Stimulated activated CD4-positive, alpha-beta T cell treated with anti-CD3 and anti-CD28 coated beads, Interleukin-12 subunit alpha, Interleukin-12 subunit beta, amount 100 ng/mL, for 24 hours (primary cell): Measurements from ENCODE around the gene NGEF.

ENCODE experiments used
- DNase-seq, 2 experiments: peaks; one replicate each; pipeline ENCODE4 v3.0.0-alpha.2; 2020; ENCODE audit warnings: low read depth in 2 of 2

The NGEF gene

GRCh38 chr2:232973011-232973735, 39.9 kb downstream of the NGEF start:
- no peak for DNase-seq

GRCh38 chr2:232971744-232972143, 41.3 kb downstream of the NGEF start:
- no peak for DNase-seq

- no peak for DNase-seq
Measured at GRCh38 chr2:232970051-232970450, 43.0 kb downstream of the NGEF start.

- no peak for DNase-seq
Measured at GRCh38 chr2:232967474-232967873, 45.6 kb downstream of the NGEF start.

GRCh38 chr2:232966122-232966521, 46.9 kb downstream of the NGEF start:
- DNase-seq, result no peak

GRCh38 chr2:232963913-232964312, 49.1 kb downstream of the NGEF start:
- DNase-seq, result no peak

GRCh38 chr2:232960862-232961261, 52.2 kb downstream of the NGEF start:
- no peak for DNase-seq

GRCh38 chr2:232959139-232959538, 53.9 kb downstream of the NGEF start:
- no peak for DNase-seq

GRCh38 chr2:232957657-232958090, 55.4 kb downstream of the NGEF start:
- no peak for DNase-seq

- DNase-seq, result no peak
Measured at GRCh38 chr2:232955856-232956255, 57.2 kb downstream of the NGEF start.

- DNase-seq, result no peak
Measured at GRCh38 chr2:232954691-232955090, 58.4 kb downstream of the NGEF start.

GRCh38 chr2:232951891-232952290, 61.2 kb downstream of the NGEF start:
- no peak for DNase-seq

GRCh38 chr2:232951181-232951580, 61.9 kb downstream of the NGEF start:
- no peak for DNase-seq

- DNase-seq, result no peak
Measured at GRCh38 chr2:232950751-232951150, 62.3 kb downstream of the NGEF start.

GRCh38 chr2:232949016-232949415, 64.0 kb downstream of the NGEF start:
- DNase-seq, result no peak

- DNase-seq, result no peak
Measured at GRCh38 chr2:232942831-232943230, 70.2 kb downstream of the NGEF start.

- DNase-seq, result no peak
Measured at GRCh38 chr2:232941912-232942594, 71.0 kb downstream of the NGEF start.

- no peak for DNase-seq
Measured at GRCh38 chr2:232941400-232941799, 71.7 kb downstream of the NGEF start.

GRCh38 chr2:232940724-232941123, 72.3 kb downstream of the NGEF start:
- DNase-seq, result no peak

- DNase-seq, result no peak
Measured at GRCh38 chr2:232937278-232937906, 75.7 kb downstream of the NGEF start.

GRCh38 chr2:232931636-232932035, 81.4 kb downstream of the NGEF start:
- no peak for DNase-seq

- no peak for DNase-seq
Measured at GRCh38 chr2:232930059-232930400, 83.0 kb downstream of the NGEF start.
